Stimulated activated CD8-positive, alpha-beta memory T cell treated with anti-CD3 and anti-CD28 coated beads, Interleukin-4, amount 100 ng/mL, for 4 hours (primary cell): ENCODE results near the gene NCK2.

Experiments used
- DNase-seq, 2 donors: peaks; one replicate each; pipeline ENCODE4 v3.0.0-alpha.2; 2020; ENCODE audit warnings: low read depth in 2 of 2, low spot score in 1 of 2

NCK2 gene

GRCh38 chr2:105774781-105775337, 30.1 kb downstream of the NCK2 start:
- no peak for DNase-seq

GRCh38 chr2:105775809-105776559, 31.3 kb downstream of the NCK2 start:
- DNase-seq: no peak

DNA sequence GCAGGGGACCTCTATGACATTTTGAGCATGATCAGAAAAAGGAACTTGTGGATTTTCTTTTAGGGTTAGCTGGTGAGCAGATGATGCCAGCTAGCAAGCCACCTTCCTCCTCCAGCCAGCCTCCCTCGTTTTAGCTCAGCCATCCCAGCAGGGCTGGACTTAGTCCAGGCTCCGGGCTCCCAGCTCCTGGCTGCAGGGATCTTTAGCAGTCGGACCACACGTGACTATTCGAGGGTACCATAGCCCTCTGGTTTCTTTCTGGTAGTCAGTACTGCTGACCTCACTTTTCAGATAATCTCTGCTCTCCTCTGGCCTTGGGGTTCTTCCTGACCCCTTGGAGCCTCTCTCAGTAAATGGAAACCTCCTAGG, 31.8 kb downstream of the NCK2 start:
- no peak for DNase-seq

GRCh38 chr2:105777031-105777482, 32.3 kb downstream of the NCK2 start:
- DNase-seq: no peak

DNA sequence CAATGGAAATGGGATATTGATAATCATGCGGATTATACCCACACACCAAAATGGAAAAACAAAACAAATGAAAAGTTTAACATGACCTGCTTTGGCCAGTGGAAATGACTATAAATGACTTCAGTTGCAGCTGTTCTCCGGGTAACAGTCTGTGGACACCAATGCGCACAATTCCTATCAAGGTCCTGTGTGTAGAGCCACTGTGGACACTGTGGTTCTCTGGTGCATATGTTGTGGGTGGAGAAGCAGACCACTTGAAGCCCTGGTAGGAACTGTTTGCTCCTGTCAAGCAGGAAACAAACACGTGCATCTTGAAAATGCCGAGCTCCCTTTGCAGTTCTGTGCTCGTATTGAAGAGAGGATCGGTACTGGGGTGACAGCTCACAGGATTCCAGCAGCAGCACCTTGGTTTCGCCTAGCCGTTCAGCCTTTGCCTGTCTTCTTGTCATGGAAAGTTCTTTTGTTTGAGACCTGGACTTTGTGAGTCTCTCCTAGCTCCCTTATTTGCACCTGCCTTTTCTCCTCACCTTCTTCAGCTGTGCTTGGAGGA, 32.9 kb downstream of the NCK2 start:
- no peak for DNase-seq

DNA sequence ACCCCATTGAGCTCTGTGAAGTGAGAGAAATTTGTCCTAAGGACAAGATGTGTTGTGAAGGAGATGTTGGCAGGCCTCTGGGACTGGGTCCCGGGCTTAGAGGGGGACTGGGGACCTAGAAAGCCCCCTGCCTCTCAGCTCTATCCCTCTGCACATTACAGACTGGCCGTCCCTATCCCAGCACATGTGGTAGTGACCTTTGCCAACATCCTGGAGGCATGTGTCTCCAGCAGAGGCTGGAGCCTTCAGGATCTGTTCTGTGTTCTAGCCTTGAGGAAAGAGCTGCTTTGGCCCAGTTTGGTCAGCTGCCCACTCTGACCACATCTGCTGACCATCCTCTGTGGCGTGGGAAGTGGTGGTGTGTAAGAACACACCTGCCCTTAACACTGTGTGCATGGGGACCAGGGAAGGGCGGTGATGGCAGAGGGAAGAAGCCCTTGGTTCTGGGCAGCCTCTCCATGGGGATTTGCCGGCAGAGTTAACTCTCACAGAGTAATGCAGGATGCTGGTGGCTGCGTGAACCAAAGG, 33.4 kb downstream of the NCK2 start:
- no peak for DNase-seq

GRCh38 chr2:105779394-105779793, 34.7 kb downstream of the NCK2 start:
- DNase-seq: no peak

DNA sequence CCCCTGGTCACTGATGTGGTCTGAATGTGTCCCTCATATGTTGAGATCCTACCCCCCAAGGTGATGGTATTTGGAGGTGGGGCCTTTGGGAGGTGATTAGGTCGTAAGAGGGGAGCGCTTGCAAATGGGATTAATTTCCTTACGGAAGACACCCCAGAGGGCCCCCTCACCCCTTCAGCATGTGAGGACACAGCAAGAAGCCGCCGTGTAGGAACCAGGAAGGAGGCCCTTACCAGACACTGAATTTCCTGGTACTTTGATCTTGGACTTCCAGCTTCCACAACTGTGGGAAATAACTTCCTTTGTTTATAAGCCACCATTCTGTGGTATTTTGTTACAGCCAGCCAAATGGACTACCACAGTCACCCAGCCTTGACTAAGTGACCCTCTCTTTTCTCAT, 35.9 kb downstream of the NCK2 start:
- DNase-seq: no peak

- DNase-seq: no peak
These were observed 36.7 kb downstream of the NCK2 start for GRCh38 chr2:105781274-105781978.

DNA sequence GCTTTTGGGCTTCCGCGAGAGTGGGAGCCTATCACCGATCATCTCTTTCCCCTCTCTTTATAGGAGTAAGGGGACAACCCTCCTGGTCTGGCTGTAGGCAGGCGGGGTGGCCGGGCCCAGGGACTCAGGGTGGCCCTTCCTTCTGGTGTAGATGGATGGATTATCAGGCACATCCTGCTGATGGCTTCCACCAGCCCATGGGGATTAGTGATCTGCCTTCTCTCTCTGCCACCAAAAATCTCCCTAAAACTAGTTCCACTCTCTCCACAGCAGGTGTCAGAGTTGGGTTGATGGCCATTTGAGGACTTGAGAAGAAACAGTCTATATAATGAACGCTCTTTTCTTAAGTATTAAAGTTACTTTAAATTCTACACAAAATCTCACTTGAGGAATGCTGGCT, 37.4 kb downstream of the NCK2 start:
- DNase-seq: no peak

DNA sequence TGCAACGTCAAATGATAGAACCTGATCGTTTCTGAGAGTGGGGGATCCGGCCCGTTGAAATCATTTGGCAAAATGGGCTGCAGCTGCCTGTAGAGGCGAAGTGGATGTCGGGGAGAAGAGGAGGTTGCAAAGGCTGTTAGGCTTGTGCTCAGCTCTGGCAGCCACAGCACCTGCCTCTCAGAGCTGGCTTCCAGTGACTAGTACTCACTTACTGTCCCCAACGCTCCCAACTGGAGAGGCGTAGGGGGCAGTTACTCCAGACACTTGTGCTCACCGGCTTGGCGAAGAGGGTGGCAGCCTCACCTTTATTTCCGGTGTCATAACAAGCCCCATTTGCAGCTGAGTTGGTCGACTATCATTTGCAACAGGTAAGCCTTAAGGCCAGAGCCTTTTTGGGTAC, 37.9 kb downstream of the NCK2 start:
- no peak for DNase-seq

DNA sequence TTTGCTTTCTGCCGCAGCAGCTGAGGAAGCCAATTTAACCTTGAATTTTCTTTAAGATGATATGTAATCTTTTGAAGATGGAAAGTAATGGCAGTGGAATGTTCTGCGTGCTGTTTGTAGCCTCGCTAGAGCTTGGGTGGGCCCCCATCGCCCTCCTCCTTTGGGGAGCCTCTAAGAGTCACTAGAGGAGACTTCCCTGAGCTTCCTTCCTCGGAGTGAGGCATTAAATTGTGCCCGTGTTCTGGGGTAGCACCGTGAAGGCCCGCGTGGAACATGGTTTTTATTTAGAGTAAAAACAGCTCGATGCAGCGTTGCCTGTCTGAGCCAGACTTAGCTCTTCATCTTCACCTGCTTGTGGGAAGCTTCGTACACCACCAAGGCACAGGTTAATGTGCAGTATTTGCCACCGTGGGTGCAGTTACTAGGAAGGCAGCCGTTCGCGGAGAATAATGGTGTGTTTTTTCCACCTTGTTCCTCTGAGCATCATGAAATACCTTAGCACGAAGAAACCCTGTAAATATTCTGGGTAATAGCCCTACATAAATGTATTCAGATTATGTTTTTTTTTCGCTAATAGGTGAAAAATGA, 38.5 kb downstream of the NCK2 start:
- DNase-seq: no peak

DNA sequence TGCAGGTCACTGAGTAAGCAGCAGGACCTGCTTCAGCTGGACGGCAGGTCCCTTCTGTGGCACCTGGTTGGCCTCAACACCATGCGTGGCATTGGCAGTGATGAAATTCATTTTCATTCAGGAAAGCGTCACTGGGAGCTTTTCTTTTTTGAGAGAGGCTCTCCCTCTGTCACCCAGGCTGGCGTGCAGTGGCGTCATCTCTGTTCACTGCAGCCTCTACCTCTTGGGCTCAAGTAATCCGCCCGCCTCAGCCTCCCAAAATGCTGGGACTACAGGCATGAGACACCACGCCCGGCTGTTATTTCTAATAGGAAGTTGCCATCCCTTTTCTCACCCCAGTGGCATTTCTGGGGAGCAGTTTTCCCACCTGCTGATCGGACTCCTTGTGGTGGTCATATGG, 39.3 kb downstream of the NCK2 start:
- no peak for DNase-seq

DNA sequence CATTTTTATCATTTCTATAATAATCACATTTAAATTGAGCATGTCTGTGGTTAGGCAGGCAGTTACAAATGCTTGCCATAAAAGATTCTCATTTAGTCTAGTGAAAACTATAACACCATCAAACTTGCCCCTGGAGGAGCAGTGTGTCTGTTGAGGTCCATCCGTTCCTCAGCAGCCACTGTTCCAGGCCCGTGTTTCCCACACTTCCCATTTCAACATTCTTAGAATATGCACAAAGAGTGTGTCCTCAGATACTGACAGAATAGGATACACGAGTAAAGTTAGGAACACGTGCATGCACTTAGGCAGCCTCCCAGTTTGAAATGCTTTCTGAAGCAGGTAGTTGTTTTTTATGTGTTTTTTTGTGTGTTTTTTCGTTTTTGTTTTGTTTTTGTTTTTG, 39.9 kb downstream of the NCK2 start:
- no peak for DNase-seq

DNA sequence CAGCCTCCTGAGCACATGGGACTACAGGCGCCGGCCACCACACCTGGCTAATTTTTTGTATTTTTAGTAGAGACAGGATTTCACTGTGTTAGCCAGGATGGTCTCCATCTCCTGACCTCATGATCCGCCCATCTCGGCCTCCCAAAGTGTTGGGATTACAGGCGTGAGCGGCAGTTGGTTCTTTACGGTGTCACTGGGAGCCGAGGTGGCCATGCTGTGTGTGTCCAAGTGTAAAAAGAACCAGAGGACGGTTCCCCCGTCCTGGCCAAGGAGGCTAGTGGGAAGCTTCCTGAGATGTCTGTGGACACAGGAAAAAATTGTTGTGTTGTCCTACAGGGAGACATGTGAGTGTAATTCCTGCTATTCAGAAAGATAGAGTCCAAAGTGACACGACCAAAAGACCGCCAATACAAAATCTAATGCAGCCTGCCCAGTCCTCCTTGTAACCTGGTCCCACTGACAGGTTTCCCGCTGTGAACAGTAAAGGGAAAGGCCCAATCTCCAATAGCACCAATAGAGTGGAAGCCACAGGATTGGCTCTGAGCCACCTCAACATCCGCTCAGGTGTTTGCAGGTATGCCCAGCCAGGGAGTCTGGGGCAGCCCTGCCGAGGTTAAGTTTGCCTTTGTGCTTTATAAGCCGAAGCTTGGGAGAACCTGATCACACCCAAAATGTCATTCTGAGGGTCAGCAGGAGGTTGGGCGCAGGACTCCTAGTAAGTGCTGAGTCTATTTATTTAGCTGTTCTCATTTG, 40.6 kb downstream of the NCK2 start:
- no peak for DNase-seq

- DNase-seq: no peak
These were observed 41.8 kb downstream of the NCK2 start for GRCh38 chr2:105786231-105787230.

DNA sequence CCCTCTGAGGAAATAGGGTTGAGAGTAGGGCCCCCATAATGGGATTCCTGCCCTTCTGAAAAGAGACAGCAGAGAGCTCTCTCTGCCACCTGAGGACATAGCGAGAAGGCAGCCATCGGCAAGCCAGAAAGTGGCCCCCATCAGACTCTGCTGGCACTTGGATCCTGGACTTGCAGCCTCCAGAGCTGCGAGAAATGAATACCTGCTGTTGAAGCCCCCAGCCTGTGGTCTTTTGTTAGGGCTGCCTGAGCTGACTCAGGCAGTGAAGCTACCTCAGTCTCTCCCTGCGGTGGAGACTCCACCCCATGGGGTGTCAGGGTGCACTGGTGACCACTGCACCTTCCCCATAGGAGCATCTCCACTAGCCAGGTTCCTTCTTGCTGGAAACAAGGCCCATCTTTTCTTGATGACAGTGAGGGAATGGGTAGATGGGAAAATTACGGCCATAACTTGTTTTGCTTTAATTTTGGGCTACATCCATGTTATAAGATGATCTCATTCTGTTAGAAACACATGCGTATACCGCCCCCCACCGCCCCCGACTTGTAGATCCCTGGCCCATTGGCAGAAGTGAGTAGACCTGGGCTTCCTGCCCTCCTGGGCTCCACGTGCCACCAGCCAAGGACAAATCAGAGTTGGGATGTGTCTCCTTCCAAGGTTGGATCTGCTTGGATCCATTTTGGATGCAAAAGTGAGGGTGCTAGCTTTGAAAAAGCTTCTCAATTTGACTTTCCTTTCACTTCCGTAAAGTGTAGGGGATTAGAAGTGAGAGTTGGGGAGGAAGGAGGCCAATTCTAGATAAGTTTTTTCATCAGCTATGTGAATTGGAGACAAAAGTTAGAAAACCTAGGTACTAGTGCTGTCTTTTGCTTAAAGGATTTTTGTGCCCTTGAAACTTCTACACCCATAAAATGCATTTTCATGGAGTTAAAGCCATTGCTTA, 42.9 kb downstream of the NCK2 start:
- no peak for DNase-seq

DNA sequence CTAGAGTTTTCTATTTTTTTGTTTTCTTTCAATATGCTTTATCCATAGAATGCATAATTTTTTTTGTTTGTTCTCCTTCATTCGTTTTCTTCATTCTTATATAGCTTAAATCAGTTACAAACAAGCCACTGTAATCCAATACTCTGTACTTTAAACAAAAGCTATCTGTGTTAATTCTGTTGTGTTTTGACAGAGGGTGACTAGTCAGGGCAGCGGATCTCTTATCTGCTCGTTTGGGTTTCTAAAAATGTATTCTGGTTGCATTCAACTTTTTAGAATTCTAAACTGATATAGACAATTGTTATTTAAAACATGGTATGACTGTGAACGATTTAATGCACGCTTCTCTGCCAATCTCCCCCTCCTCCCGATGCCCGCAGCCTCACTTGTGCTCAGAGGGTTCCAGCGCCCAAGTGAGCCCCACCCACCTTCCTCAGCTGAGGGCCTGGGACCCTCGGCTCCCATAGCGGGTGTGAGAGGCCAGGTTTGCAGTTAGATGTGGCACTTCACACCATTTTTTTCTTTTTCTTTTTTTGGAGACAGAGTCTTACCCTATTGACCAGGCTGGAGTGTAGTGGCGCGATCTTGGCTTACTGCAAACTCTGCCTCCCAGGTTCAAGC, 44.1 kb downstream of the NCK2 start:
- no peak for DNase-seq
